ENCODE measurements around the gene MLPH. TPM values are rescaled to one million over a fixed set of nuclear protein-coding genes. Genes with fewer than 3 reads are reported as not detected.

Gene MLPH
- total and polyA plus RNA-seq, 12 donors, result 0.12 to 3.6 (median 0.84) TPM; not detected in 1

- peaks cover 0 to 3% of the 10 kb centered on the region in 2 donors for H3K4me1 ChIP-seq (replicated peaks in 1 of 2)
- 86 to 96% (median 89%) methylated on average over 4 to 13 of the region's 13 CpGs for WGBS, 4 donors
- DNase-seq, result no peak
- no peak for TF ChIP-seq POLR2A (IDR thresholded peaks at IDR 0.05)
- TF ChIP-seq CTCF (IDR thresholded peaks at IDR 0.05), result no peak
- intact Hi-C loops (cut with DNase I), result no loop called here
- no peak overlapping the region for H3K27ac ChIP-seq
- no peaks in the 10 kb centered on the region for H3K9me3 ChIP-seq (replicated peaks in 1 of 3)
- no peaks in the 10 kb centered on the region for H3K27me3 ChIP-seq
- H3K4me3 ChIP-seq, result no peak overlapping the region
- H3K36me3 ChIP-seq (replicated peaks in 1 of 2), result no peaks in the 10 kb centered on the region
These were observed 53.2 kb downstream of the MLPH start for GRCh38 chr2:237540223-237540775.

- Histone ChIP-seq H3K27ac (no peak overlapping the region), H3K36me3 (replicated peaks in 1 of 2) (no peaks in the 10 kb centered on the region), H3K4me3 (no peak overlapping the region), H3K9me3 (replicated peaks in 1 of 3) (no peaks in the 10 kb centered on the region), H3K27me3 (no peaks in the 10 kb centered on the region), H3K4me1 (replicated peaks in 1 of 2) (peaks cover 0 to 3% of the 10 kb centered on the region in 2 donors)
- peak in 6 of 7 donors; percentile 33 to 60 (median 44) for DNase-seq
- WGBS, 4 donors, result 34 to 59% (median 48%) methylated on average over 5 to 6 of the region's 6 CpGs
- no peak for TF ChIP-seq CTCF (IDR thresholded peaks at IDR 0.05)
- TF ChIP-seq POLR2A (IDR thresholded peaks at IDR 0.05), result no peak
- intact Hi-C loops (cut with DNase I), result no loop called here
These were observed 53.8 kb downstream of the MLPH start for GRCh38 chr2:237540823-237541222.

GRCh38 chr2:237541243-237541642 lies 54.2 kb downstream of the MLPH start:
- intact Hi-C loops (cut with DNase I), result no loop called here
- Histone ChIP-seq H3K27ac (no peak overlapping the region), H3K4me1 (replicated peaks in 1 of 2) (peaks cover 0 to 3% of the 10 kb centered on the region in 2 donors), H3K9me3 (replicated peaks in 1 of 3) (no peaks in the 10 kb centered on the region), H3K36me3 (replicated peaks in 1 of 2) (no peaks in the 10 kb centered on the region), H3K27me3 (no peaks in the 10 kb centered on the region), H3K4me3 (no peak overlapping the region)
- no peak for DNase-seq
- WGBS, 4 donors, result 83 to 93% (median 91%) methylated on average over 3 to 5 of the region's 5 CpGs
- no peak for TF ChIP-seq POLR2A (IDR thresholded peaks at IDR 0.05)
- TF ChIP-seq CTCF (IDR thresholded peaks at IDR 0.05), result no peak

GRCh38 chr2:237542001-237542704 lies 55.1 kb downstream of the MLPH start:
- Histone ChIP-seq H3K4me3 (no peak overlapping the region), H3K27ac (no peak overlapping the region), H3K36me3 (replicated peaks in 1 of 2) (no peaks in the 10 kb centered on the region), H3K27me3 (no peaks in the 10 kb centered on the region), H3K9me3 (replicated peaks in 1 of 3) (no peaks in the 10 kb centered on the region), H3K4me1 (replicated peaks in 1 of 2) (peaks cover 0 to 3% of the 10 kb centered on the region in 2 donors)
- TF ChIP-seq CTCF (IDR thresholded peaks at IDR 0.05) (no peak), POLR2A (IDR thresholded peaks at IDR 0.05) (no peak)
- WGBS, 4 donors, result 92 to 95% (median 95%) methylated on average over 14 to 18 of the region's 18 CpGs
- DNase-seq, result no peak
- intact Hi-C loops (cut with DNase I), result no loop called here
